ENCODE results near the gene ATP8B1.

- TF ChIP-seq CTCF (IDR thresholded peaks at IDR 0.05) = no peak
- no peak for TF ChIP-seq POLR2A (IDR thresholded peaks at IDR 0.05)
Observed at GRCh38 chr18:57776354-57776753, 26.8 kb downstream of the ATP8B1 start.
